GM10248 (cell line): ENCODE data around the gene ZNF662.

Source experiments
- CTCF ChIA-PET: fragments of 300-600 bp; sonication (Branson Sonifier 250); formaldehyde crosslinking; extraction: SDS; loops from one replicate; lab custom pipeline; 2021; ENCODE audit warnings: antibody characterized with exemption; lab: Yijun Ruan, JAX
- POLR2A ChIA-PET: fragments of 350-650 bp; sonication (Branson Sonifier 250); formaldehyde crosslinking; extraction: SDS; loops from one replicate; lab custom pipeline; 2020; ENCODE audit warnings: antibody characterized with exemption; lab: Yijun Ruan, JAX
- DNase-seq: peaks from one replicate; pipeline ENCODE4 v3.0.0; 2012; ENCODE audit errors: extremely low spot score
- TF ChIP-seq, protein P1 (sequence below): IDR thresholded peaks from 2 replicates; pipeline ENCODE4 v1.5.1; 2012; ENCODE audit warnings: mild to moderate bottlenecking, low read depth; ENCODE audit errors: extremely low read depth, missing control alignments, control extremely low read depth

ZNF662 gene

DNA sequence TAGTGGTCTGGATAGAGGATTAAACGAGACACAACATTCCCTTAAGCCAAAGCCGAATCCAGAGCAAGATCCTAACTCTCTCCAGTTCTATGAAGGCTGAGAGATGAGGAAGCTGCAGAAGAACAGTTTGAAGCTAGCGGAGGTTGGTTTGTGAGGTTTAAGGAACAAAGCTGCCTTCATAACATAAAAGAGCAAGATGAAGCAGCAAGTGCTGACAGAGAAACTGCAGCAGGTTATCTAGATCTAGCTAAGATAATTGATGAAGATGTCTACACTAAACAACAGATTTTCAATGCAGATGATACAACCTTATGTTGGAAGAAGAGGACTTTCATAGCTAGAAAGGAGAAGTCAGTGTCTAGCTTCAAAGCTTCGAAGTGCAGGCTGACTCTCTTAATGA lies 58.3 kb downstream of the ZNF662 start:
- DNase-seq = no peak
- ChIA-PET CTCF (interaction anchor here (1.0 to 1.5 kb wide), 2 partner anchors 9 to 32 kb away, joined by 3 read pairs; no protein-coding TSS in a partner anchor), POLR2A (no interaction called here)
- TF ChIP-seq, protein P1, sequence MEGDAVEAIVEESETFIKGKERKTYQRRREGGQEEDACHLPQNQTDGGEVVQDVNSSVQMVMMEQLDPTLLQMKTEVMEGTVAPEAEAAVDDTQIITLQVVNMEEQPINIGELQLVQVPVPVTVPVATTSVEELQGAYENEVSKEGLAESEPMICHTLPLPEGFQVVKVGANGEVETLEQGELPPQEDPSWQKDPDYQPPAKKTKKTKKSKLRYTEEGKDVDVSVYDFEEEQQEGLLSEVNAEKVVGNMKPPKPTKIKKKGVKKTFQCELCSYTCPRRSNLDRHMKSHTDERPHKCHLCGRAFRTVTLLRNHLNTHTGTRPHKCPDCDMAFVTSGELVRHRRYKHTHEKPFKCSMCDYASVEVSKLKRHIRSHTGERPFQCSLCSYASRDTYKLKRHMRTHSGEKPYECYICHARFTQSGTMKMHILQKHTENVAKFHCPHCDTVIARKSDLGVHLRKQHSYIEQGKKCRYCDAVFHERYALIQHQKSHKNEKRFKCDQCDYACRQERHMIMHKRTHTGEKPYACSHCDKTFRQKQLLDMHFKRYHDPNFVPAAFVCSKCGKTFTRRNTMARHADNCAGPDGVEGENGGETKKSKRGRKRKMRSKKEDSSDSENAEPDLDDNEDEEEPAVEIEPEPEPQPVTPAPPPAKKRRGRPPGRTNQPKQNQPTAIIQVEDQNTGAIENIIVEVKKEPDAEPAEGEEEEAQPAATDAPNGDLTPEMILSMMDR = no peak
